GM12878 (cell line): ENCODE measurements around the gene CALR. TPM values are rescaled to one million over a fixed set of nuclear protein-coding genes. Genes with fewer than 3 reads are reported as not detected.
A peak's percentile ranks its signal among the peaks of the same experiment; 100 is the strongest.

ENCODE experiments used
- ATAC-seq: fragments of 200-7000 bp; cut with Tn5 transposase; 3 replicates; pipeline ENCODE4 v1.9.1; 2020; ENCODE audit warnings: mild to moderate bottlenecking, moderate library complexity
- BruUV-seq: library from RNA; stranded (reverse); fragments of 400-500 nt; replicated peaks from 2 replicates; lab custom pipeline; 2021; lab: Mats Ljungman, UMichigan
- CTCF ChIA-PET: fragments of 300-600 bp; sonication (Branson Sonifier 250); formaldehyde crosslinking; extraction: SDS; loops from one replicate; lab custom pipeline; 2021; ENCODE audit warnings: inconsistent platforms; lab: Yijun Ruan, JAX
- POLR2A ChIA-PET: fragments of 350-600 bp; formaldehyde crosslinking; extraction: SDS; loops from one replicate; lab custom pipeline; 2021; ENCODE audit warnings: inconsistent platforms; lab: Charles Lee
- RAD21 ChIA-PET: fragments of 300-600 bp; sonication (Branson Sonifier 250); formaldehyde crosslinking; loops from one replicate; lab custom pipeline; 2023; ENCODE audit warnings: antibody characterized with exemption; ENCODE audit not compliant: unreplicated experiment; lab: Charles Lee
- SMC1A ChIA-PET: fragments of 300-600 bp; sonication (Branson Sonifier 250); formaldehyde crosslinking; loops from one replicate; lab custom pipeline; 2023; ENCODE audit not compliant: unreplicated experiment, uncharacterized antibody; lab: Charles Lee
- DNase-seq: peaks from one replicate; pipeline ENCODE4 v3.0.0-alpha.2; 2011; ENCODE audit warnings: low read depth, low spot score
- FAIRE-seq: peaks from 3 replicates; lab custom pipeline; 2011; peaks lifted over from hg19 to GRCh38; lab: Jason Lieb, UNC
- H2AFZ ChIP-seq: 2 replicates; pipeline ENCODE4 v1.6.0; 2011; ENCODE audit warnings: low read depth, low read length, control low read depth; ENCODE audit not compliant: control insufficient read depth
- H3K27ac ChIP-seq: 2 replicates; pipeline ENCODE4 v1.5.1; 2011; ENCODE audit warnings: control low read depth; ENCODE audit not compliant: control insufficient read depth, insufficient read depth
- H3K27me3 ChIP-seq, 2 experiments: replicated peaks in 1 of 2; 2 replicates each; pipeline versions ENCODE4 v1.6.0 to v1.6.1; 2011; ENCODE audit warnings: low read length in 1 of 2; ENCODE audit not compliant: control insufficient read depth in 2 of 2, insufficient read depth in 2 of 2
- H3K36me3 ChIP-seq, 2 experiments: 2 replicates each; pipeline ENCODE4 v1.5.1; 2011; ENCODE audit warnings: low read length in 1 of 2; ENCODE audit not compliant: control insufficient read depth in 2 of 2, insufficient read depth in 2 of 2
- H3K4me1 ChIP-seq: 2 replicates; pipeline ENCODE4 v1.6.1; 2011; ENCODE audit warnings: mild to moderate bottlenecking, low read length, moderate library complexity, mixed read lengths; ENCODE audit not compliant: control insufficient read depth, insufficient read depth
- H3K4me2 ChIP-seq: 2 replicates; pipeline ENCODE4 v1.6.0; 2011; ENCODE audit warnings: control low read depth; ENCODE audit not compliant: control insufficient read depth, insufficient read depth
- H3K4me3 ChIP-seq: fragments of 200-600 bp; sonication (generic); 2 replicates; pipeline ENCODE4 v1.5.1; 2016
- H3K79me2 ChIP-seq: 2 replicates; pipeline ENCODE4 v1.6.0; 2011; ENCODE audit warnings: low read length; ENCODE audit not compliant: control insufficient read depth, insufficient read depth
- H3K9ac ChIP-seq: 2 replicates; pipeline ENCODE4 v1.8.0; 2011; ENCODE audit warnings: low read length, control low read depth, mixed read lengths; ENCODE audit not compliant: control insufficient read depth, insufficient read depth
- H3K9me3 ChIP-seq: replicated peaks from 3 replicates; pipeline ENCODE4 v1.5.1; 2011; ENCODE audit warnings: mild to moderate bottlenecking, low read length; ENCODE audit not compliant: control insufficient read depth, insufficient read depth
- H4K20me1 ChIP-seq: 2 replicates; pipeline ENCODE4 v1.6.0; 2011; ENCODE audit not compliant: control insufficient read depth, insufficient read depth
- HDGF ChIP-seq: fragments of 450-650 bp; IDR thresholded peaks from 2 replicates; pipeline ENCODE4 v1.6.1; 2016; ENCODE audit warnings: antibody characterized with exemption
- MYC ChIP-seq: IDR thresholded peaks from 2 replicates; pipeline ENCODE4 v1.6.1; 2011; ENCODE audit warnings: mild to moderate bottlenecking, low read length, moderate library complexity, inconsistent platforms; ENCODE audit not compliant: insufficient read depth, insufficient replicate concordance, insufficient read length, severe bottlenecking
- POLR2A ChIP-seq: IDR thresholded peaks from 2 replicates; pipeline ENCODE4 v1.6.1; 2011; ENCODE audit warnings: low read depth, mild to moderate bottlenecking, low read length
- POLR2AphosphoS2 ChIP-seq: IDR thresholded peaks from 2 replicates; pipeline ENCODE4 v1.6.1; 2011; ENCODE audit warnings: low read depth, mild to moderate bottlenecking, low read length, improper control_type of control experiment, moderate library complexity
- POLR2AphosphoS5 ChIP-seq: IDR thresholded peaks from 2 replicates; pipeline ENCODE4 v1.6.1; 2011; ENCODE audit warnings: mild to moderate bottlenecking, low read length, inconsistent platforms
- RAD21 ChIP-seq: IDR thresholded peaks from 2 replicates; pipeline ENCODE4 v1.6.1; 2011; ENCODE audit warnings: mild to moderate bottlenecking, low read depth, low read length, moderate library complexity; ENCODE audit not compliant: insufficient read depth
- SMAD5 ChIP-seq: IDR thresholded peaks from 2 replicates; pipeline ENCODE4 v1.6.1; 2016; ENCODE audit warnings: antibody characterized with exemption, low read depth
- WGBS: methylation state at CpG from one replicate; pipeline ENCODE4 v1.1.6; 2016; ENCODE audit warnings: low lambda C conversion rate; ENCODE audit not compliant: insufficient replicate concordance, insufficient coverage; ENCODE audit errors: missing lambda C conversion rate; 5-methylcytosine and 5-hydroxymethylcytosine counted together
- in situ Hi-C: fragments of 300-500 bp; cut with MboI; formaldehyde crosslinking; loops from 9 replicates; pipeline ENCODE4 v1.14.3; 2018; ENCODE audit warnings: mixed read lengths
- intact Hi-C: fragments of 100-400 bp; cut with micrococcal nuclease; formaldehyde crosslinking; loops from one replicate; pipeline ENCODE4 v1.14.2; 2022; ENCODE audit not compliant: unreplicated experiment
- polyA plus RNA-seq, 11 experiments: library from polyadenylated mRNA; depleted of rRNA in 4 of 11; unstranded in 6 of 11; stranded (reverse) in 5 of 11; fragments of >200 nt; fragmentation: Nextera tagmentation in 4 of 11; fragmentation: Illumina TruSeq in 1 of 11; extraction: Ambion mirVana in 4 of 11; extraction: Trizol in 1 of 11; gene quantifications; 1 replicate in 1 of 11; 2 replicates in 10 of 11; pipeline versions ENCODE4 v1.2.1 to v1.2.3, GENCODE V29; 2011 to 2016; ENCODE audit warnings: inconsistent platforms in 2 of 11, missing spikeins in 2 of 11, low read depth in 1 of 11
- total RNA-seq, 4 experiments: library from RNA; depleted of rRNA in 3 of 4; stranded (reverse); fragments of >200 nt in 3 of 4; fragmentation: Illumina TruSeq in 1 of 4; extraction: Trizol in 1 of 4; gene quantifications; 2 replicates each; pipeline versions ENCODE4 v1.2.1 to v1.2.3, GENCODE V29; 2013 to 2021

CALR gene
- total and polyA plus RNA-seq, 10 of the 15 experiments (the other 5 are each of a cell fraction or from before 2014, with no cell fraction given), result 202 to 1,451 (median 749) TPM

- CTCF ChIA-PET, result interaction anchor here (1.2 kb wide), 1 partner anchor 24 kb away, joined by 11 read pairs; no protein-coding TSS in a partner anchor
- intact Hi-C loops, result no loop called here
- H3K4me3 ChIP-seq, result peak overlapping the region; percentile 90
- DNase-seq (no peak), ATAC-seq (no peak), FAIRE-seq (no peak)
- no peaks in the 10 kb centered on the region for H3K9me3 ChIP-seq
- no TSS peak for BruUV-seq
- H3K36me3 ChIP-seq, result peaks cover 20 to 34% of the 10 kb centered on the region in 2 experiments
- TF ChIP-seq POLR2AphosphoS2, result 0 out of 2 replicates have a peak, but pooled peaks have one; percentile 32
- TF ChIP-seq POLR2AphosphoS5, result peak; percentile 32; the same call in 1 of the 2 replicates
- no peak for TF ChIP-seq MYC
- 0 out of 2 replicates have a peak, but pooled peaks have one; percentile 17 for TF ChIP-seq SMAD5
- WGBS, result 0% methylated on average over 2 of the region's 2 CpGs
- SMC1A ChIA-PET, result interaction anchor here (0.6 to 0.9 kb wide), 2 partner anchors 8 to 14 kb away, joined by 3 to 4 read pairs; no protein-coding TSS in a partner anchor
- no peak overlapping the region for H2AFZ ChIP-seq
- H3K4me1 ChIP-seq, result peaks cover 63% of the 10 kb centered on the region
- POLR2A ChIA-PET, result no interaction called here
- peaks cover 12% of the 10 kb centered on the region; the same call in 1 of the 2 replicates for H4K20me1 ChIP-seq
- in situ Hi-C loops, result no loop called here
- H3K27me3 ChIP-seq, result no peaks in the 10 kb centered on the region
- H3K79me2 ChIP-seq, result peaks cover 53% of the 10 kb centered on the region
- H3K9ac ChIP-seq, result peak overlapping the region; percentile 99
- H3K27ac ChIP-seq, result peak overlapping the region; percentile 88
- RAD21 ChIA-PET, result no interaction called here
- H3K4me2 ChIP-seq, result peak overlapping the region; percentile 78
Measured at GRCh38 chr19:12940897-12941296, 2.5 kb downstream of the CALR start.

- CTCF ChIA-PET, result interaction anchor here (0.7 kb wide), 1 partner anchor 58 kb away, joined by 3 read pairs; no protein-coding TSS in a partner anchor
- peak overlapping the region; percentile 58 for H3K4me3 ChIP-seq
- peak overlapping the region; percentile 4; the same call in 1 of the 2 replicates for H3K9ac ChIP-seq
- H3K27me3 ChIP-seq, result no peaks in the 10 kb centered on the region
- TF ChIP-seq RAD21 (no peak), HDGF (peak; percentile 72; the same call in 1 of the 2 replicates), POLR2AphosphoS5 (peak; percentile 57), POLR2A (peak; percentile 68)
- TF ChIP-seq, all 136 proteins: peak for 3
- Histone ChIP-seq H3K4me2 (peak overlapping the region; percentile 56), H3K27ac (no peak overlapping the region), H3K36me3 (peaks cover 27 to 39% of the 10 kb centered on the region in 2 experiments), H3K79me2 (peaks cover 73% of the 10 kb centered on the region), H3K9me3 (no peaks in the 10 kb centered on the region), H3K4me1 (peaks cover 50% of the 10 kb centered on the region), H2AFZ (no peak overlapping the region), H4K20me1 (peaks cover 12% of the 10 kb centered on the region; the same call in 1 of the 2 replicates)
- no peak for ATAC-seq
- POLR2A ChIA-PET, result interaction anchor here (0.6 to 2.0 kb wide), 3 partner anchors 8 to 24 kb away, joined by 3 to 9 read pairs (median 6); partner anchors contain the start of gene FARSA
- RAD21 ChIA-PET, result interaction anchor here (0.6 kb wide), 1 partner anchor 160 kb away, joined by 5 read pairs; no protein-coding TSS in a partner anchor
- no peak for FAIRE-seq
- no peak for DNase-seq
- in situ Hi-C loops, result no loop called here
- SMC1A ChIA-PET, result no interaction called here
- intact Hi-C loops, result no loop called here
- 73% methylated on average over 18 of the region's 18 CpGs for WGBS
- no TSS peak for BruUV-seq
Measured at GRCh38 chr19:12943437-12944044, 5.1 kb downstream of the CALR start.
